Measurements from ENCODE around the gene POM121.
"Not testable (repeated sequence)": the region's sequence is repeated elsewhere in the genome, so short reads cannot be mapped to it uniquely, and the experiment has no call there.

The POM121 gene

DNA sequence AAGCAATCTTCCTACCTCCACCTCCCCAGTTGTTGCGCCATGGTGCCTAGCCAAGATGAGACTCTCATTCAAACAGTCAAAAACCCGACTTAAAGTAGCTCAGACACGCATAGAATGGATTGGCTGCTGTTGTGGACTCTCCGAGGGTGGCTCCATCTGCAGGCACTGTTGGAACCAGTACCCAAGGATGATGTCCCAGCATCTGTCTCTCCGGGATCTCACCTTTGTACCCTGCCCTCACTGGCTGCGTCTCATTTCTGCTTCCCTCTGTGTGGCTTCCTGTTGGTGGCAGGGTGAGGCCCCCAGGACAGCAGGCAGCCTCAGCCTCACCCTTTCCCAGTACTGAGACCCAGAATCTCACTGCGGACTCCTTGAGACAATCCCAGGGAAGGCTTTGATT, 49.9 kb downstream of the POM121 start:
- not testable (repeated sequence) for H3K4me2 ChIP-seq; H3K79me2 ChIP-seq (ENCODE audit: insufficient read depth, low read depth); H3K36me3 ChIP-seq (ENCODE audit: insufficient read depth); H3K4me3 ChIP-seq (IDR thresholded peaks at IDR 0.05; ENCODE audit: insufficient read depth, low read depth, low read length); H3K27ac ChIP-seq; H2AFZ ChIP-seq (ENCODE audit: low read depth); H3K27me3 ChIP-seq (ENCODE audit: insufficient read depth, low read depth); H3K4me1 ChIP-seq (ENCODE audit: low read depth, poor library complexity, severe bottlenecking); H4K20me1 ChIP-seq (ENCODE audit: insufficient read depth); H3K9ac ChIP-seq

DNA sequence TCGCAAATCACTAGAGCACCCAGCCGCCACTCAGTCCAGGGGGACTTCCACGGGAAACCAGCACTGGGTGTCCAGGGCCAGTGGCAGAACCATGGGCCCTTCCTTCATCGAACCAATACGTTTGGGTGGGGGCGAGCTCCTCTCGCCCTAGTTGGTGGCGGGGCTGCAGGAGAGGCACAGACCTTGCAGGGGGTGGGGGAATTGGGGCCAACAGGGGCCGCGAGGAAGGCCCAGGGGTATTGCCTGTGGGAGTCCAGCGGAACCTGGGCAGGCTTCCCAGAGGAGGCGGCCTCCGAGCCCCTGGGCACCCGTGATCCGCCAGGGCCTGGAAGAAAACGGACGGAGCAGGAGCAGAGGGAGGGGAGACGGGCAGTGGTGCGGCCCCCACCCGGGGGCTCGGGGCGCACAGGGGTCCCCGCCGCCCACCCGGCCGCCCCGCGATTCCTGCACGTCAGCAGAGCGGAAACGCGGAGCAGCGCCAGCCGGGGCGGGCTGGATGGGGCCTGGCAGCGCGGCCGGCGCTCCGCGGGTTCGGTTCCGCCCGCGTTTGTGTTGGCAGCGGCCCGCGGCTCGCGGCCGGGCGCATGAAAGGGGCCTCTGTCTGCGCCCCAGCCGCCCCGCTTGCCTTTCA, 50.9 kb downstream of the POM121 start:
- not testable (repeated sequence) for H3K4me3 ChIP-seq (IDR thresholded peaks at IDR 0.05; ENCODE audit: insufficient read depth, low read depth, low read length); H3K79me2 ChIP-seq (ENCODE audit: insufficient read depth, low read depth); H3K4me2 ChIP-seq; H4K20me1 ChIP-seq (ENCODE audit: insufficient read depth); H3K27me3 ChIP-seq (ENCODE audit: insufficient read depth, low read depth); H3K27ac ChIP-seq; H3K36me3 ChIP-seq (ENCODE audit: insufficient read depth); H3K4me1 ChIP-seq (ENCODE audit: low read depth, poor library complexity, severe bottlenecking); H2AFZ ChIP-seq (ENCODE audit: low read depth); H3K9ac ChIP-seq

DNA sequence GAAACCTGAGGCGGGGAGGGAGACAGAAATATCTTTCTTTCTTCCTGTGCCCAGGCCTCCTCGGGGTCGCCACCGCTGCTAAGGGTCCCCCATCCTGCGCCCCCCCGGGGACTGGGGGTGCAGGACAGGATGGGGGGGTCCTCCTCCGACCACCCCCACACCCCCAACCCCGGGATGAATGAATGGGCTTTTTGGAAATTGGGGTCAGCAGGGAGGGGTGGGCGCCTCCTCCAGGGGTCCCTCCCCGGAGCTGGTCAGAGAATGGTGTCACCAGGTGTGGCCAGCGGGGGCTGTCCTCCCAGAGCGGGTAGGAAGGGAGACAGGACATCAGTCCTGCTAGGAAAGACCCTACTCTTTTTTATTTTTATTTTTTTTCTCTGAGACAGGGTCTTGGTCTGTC, 51.5 kb downstream of the POM121 start:
- not testable (repeated sequence) for H3K4me3 ChIP-seq (IDR thresholded peaks at IDR 0.05; ENCODE audit: insufficient read depth, low read depth, low read length); H3K9ac ChIP-seq; H3K27me3 ChIP-seq (ENCODE audit: insufficient read depth, low read depth); H2AFZ ChIP-seq (ENCODE audit: low read depth); H3K36me3 ChIP-seq (ENCODE audit: insufficient read depth); H3K4me2 ChIP-seq; H3K27ac ChIP-seq; H3K79me2 ChIP-seq (ENCODE audit: insufficient read depth, low read depth); H4K20me1 ChIP-seq (ENCODE audit: insufficient read depth); H3K4me1 ChIP-seq (ENCODE audit: low read depth, poor library complexity, severe bottlenecking)

GRCh38 chr7:72980382-72980781, 55.5 kb downstream of the POM121 start:
- H3K79me2 ChIP-seq (ENCODE audit: insufficient read depth, low read depth); H3K36me3 ChIP-seq (ENCODE audit: insufficient read depth); H3K4me1 ChIP-seq (ENCODE audit: low read depth, poor library complexity, severe bottlenecking); H3K9ac ChIP-seq; H4K20me1 ChIP-seq (ENCODE audit: insufficient read depth); H3K27me3 ChIP-seq (ENCODE audit: insufficient read depth, low read depth); H3K4me2 ChIP-seq; H3K4me3 ChIP-seq (IDR thresholded peaks at IDR 0.05; ENCODE audit: insufficient read depth, low read depth, low read length); H2AFZ ChIP-seq (ENCODE audit: low read depth); H3K27ac ChIP-seq: not testable (repeated sequence)

GRCh38 chr7:72982084-72982483, 57.2 kb downstream of the POM121 start:
- H4K20me1 ChIP-seq (ENCODE audit: insufficient read depth); H3K27ac ChIP-seq; H3K4me3 ChIP-seq (IDR thresholded peaks at IDR 0.05; ENCODE audit: insufficient read depth, low read depth, low read length); H3K4me2 ChIP-seq; H3K4me1 ChIP-seq (ENCODE audit: low read depth, poor library complexity, severe bottlenecking); H2AFZ ChIP-seq (ENCODE audit: low read depth); H3K36me3 ChIP-seq (ENCODE audit: insufficient read depth); H3K27me3 ChIP-seq (ENCODE audit: insufficient read depth, low read depth); H3K79me2 ChIP-seq (ENCODE audit: insufficient read depth, low read depth); H3K9ac ChIP-seq: not testable (repeated sequence)

DNA sequence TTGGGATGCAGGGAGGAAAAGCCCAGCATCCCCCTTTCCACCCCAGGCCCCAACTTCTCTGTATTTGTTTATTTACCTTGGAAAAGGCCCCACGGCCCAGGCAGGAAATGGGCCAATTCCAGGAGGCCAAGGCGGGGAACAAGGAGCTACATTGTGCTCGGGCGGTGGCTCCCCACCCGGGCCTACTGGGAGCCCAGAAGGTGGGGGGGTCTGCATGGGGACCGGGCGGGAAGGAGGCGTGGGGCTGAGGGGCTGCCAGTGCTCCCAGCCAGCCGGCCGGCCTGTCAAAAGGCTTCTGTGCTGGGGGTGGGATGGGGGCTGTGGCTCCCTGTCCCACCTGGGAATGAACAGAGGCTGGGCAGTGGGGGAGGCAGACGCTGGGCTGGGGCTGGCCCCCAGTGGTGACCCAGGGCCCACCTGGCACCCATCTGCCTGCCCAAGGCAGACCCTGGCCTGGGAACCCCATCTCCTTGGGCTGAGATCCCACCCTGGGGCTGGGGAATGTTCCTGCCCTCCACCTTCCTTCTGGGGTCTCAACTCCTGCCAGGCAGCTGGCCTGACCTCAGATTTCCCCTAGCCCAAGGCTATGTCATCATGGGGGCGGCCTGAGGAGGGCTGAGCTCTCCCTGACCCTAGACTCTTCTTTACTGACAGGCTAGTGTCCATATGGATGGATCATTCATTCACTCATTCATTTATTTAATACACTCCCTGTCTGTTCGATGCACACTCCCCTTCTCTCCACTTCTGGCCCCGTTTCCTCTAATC, 65.4 kb downstream of the POM121 start:
- not testable (repeated sequence) for H3K27me3 ChIP-seq (ENCODE audit: insufficient read depth, low read depth); H3K4me1 ChIP-seq (ENCODE audit: low read depth, poor library complexity, severe bottlenecking); H4K20me1 ChIP-seq (ENCODE audit: insufficient read depth); H3K9ac ChIP-seq; H3K36me3 ChIP-seq (ENCODE audit: insufficient read depth); H3K79me2 ChIP-seq (ENCODE audit: insufficient read depth, low read depth); H3K4me2 ChIP-seq; H2AFZ ChIP-seq (ENCODE audit: low read depth); H3K27ac ChIP-seq; H3K4me3 ChIP-seq (IDR thresholded peaks at IDR 0.05; ENCODE audit: insufficient read depth, low read depth, low read length)

GRCh38 chr7:72995484-72995883, 70.6 kb downstream of the POM121 start:
- not testable (repeated sequence) for H4K20me1 ChIP-seq (ENCODE audit: insufficient read depth); H3K4me3 ChIP-seq (IDR thresholded peaks at IDR 0.05; ENCODE audit: insufficient read depth, low read depth, low read length); H2AFZ ChIP-seq (ENCODE audit: low read depth); H3K79me2 ChIP-seq (ENCODE audit: insufficient read depth, low read depth); H3K4me2 ChIP-seq; H3K27me3 ChIP-seq (ENCODE audit: insufficient read depth, low read depth); H3K4me1 ChIP-seq (ENCODE audit: low read depth, poor library complexity, severe bottlenecking); H3K27ac ChIP-seq; H3K36me3 ChIP-seq (ENCODE audit: insufficient read depth); H3K9ac ChIP-seq

- not testable (repeated sequence) for H3K36me3 ChIP-seq (ENCODE audit: insufficient read depth); H3K4me2 ChIP-seq; H3K9ac ChIP-seq; H3K27me3 ChIP-seq (ENCODE audit: insufficient read depth, low read depth); H3K4me1 ChIP-seq (ENCODE audit: low read depth, poor library complexity, severe bottlenecking); H3K4me3 ChIP-seq (IDR thresholded peaks at IDR 0.05; ENCODE audit: insufficient read depth, low read depth, low read length); H3K79me2 ChIP-seq (ENCODE audit: insufficient read depth, low read depth); H3K27ac ChIP-seq; H4K20me1 ChIP-seq (ENCODE audit: insufficient read depth); H2AFZ ChIP-seq (ENCODE audit: low read depth)
Measured at GRCh38 chr7:72997447-72997846, 72.6 kb downstream of the POM121 start.

- not testable (repeated sequence) for H3K27me3 ChIP-seq (ENCODE audit: insufficient read depth, low read depth); H2AFZ ChIP-seq (ENCODE audit: low read depth); H3K79me2 ChIP-seq (ENCODE audit: insufficient read depth, low read depth); H3K4me3 ChIP-seq (IDR thresholded peaks at IDR 0.05; ENCODE audit: insufficient read depth, low read depth, low read length); H3K9ac ChIP-seq; H4K20me1 ChIP-seq (ENCODE audit: insufficient read depth); H3K36me3 ChIP-seq (ENCODE audit: insufficient read depth); H3K4me1 ChIP-seq (ENCODE audit: low read depth, poor library complexity, severe bottlenecking); H3K4me2 ChIP-seq; H3K27ac ChIP-seq
Measured at GRCh38 chr7:72997887-72998468, 73.1 kb downstream of the POM121 start.

All from KMS-11 (cell line).